A549 (cell line): Measurements from ENCODE around the gene SLC25A36. TPM values are rescaled to one million over a fixed set of nuclear protein-coding genes. Genes with fewer than 3 reads are reported as not detected.

ENCODE experiments used
- ATAC-seq, 2 experiments: fragments of 200-7000 bp in 1 of 2; fragments of >200 bp in 1 of 2; cut with Nextera tagmentation in 1 of 2; cut with Tn5 transposase in 1 of 2; 3 replicates each; pipeline versions ENCODE4 v1.8.0 to v1.9.1; 2018 to 2020; ENCODE audit warnings: mild to moderate bottlenecking in 1 of 2, moderate library complexity in 1 of 2
- CTCF ChIA-PET: fragments of 300-600 bp; sonication (Branson Sonifier 250); formaldehyde crosslinking; extraction: SDS; loops from one replicate; lab custom pipeline; 2021; ENCODE audit warnings: antibody characterized with exemption, inconsistent platforms; lab: Yijun Ruan, JAX
- POLR2A ChIA-PET: fragments of 350-600 bp; formaldehyde crosslinking; extraction: SDS; loops from one replicate; lab custom pipeline; 2021; ENCODE audit warnings: antibody characterized with exemption, inconsistent platforms; lab: Yijun Ruan, JAX
- DNase-seq, 2 experiments: peaks; one replicate each; pipeline versions ENCODE4 v3.0.0 to v3.0.0-alpha.2; 2011 to 2016; ENCODE audit warnings: low read depth in 1 of 2, low spot score in 1 of 2
- FAIRE-seq: peaks from 2 replicates; lab custom pipeline; 2011; peaks lifted over from hg19 to GRCh38; lab: Jason Lieb, UNC
- H3K27ac ChIP-seq, 2 experiments: fragments of >200 bp; sonication (Bioruptor Twin); formaldehyde crosslinking; 3 replicates each; pipeline ENCODE4 v1.5.1; 2016 to 2017
- H3K4me1 ChIP-seq: fragments of >200 bp; sonication (Bioruptor Twin); formaldehyde crosslinking; 3 replicates; pipeline ENCODE4 v1.6.1; 2016
- H3K4me2 ChIP-seq: fragments of >200 bp; sonication (Bioruptor Twin); formaldehyde crosslinking; 3 replicates; pipeline ENCODE4 v1.6.1; 2016
- H3K4me3 ChIP-seq: fragments of >200 bp; sonication (Bioruptor Twin); formaldehyde crosslinking; 3 replicates; pipeline ENCODE4 v1.5.1; 2016
- H3K9me3 ChIP-seq: fragments of >200 bp; sonication (Bioruptor Twin); formaldehyde crosslinking; 3 replicates; pipeline ENCODE4 v1.6.1; 2016
- CBX2 ChIP-seq: fragments of 200-600 bp; sonication (generic); IDR thresholded peaks from 2 replicates; pipeline ENCODE4 v1.6.1; 2016; ENCODE audit warnings: low read depth, mild to moderate bottlenecking, borderline replicate concordance
- CEBPB ChIP-seq, 2 experiments: fragments of >200 bp in 1 of 2; sonication (Bioruptor Twin) in 1 of 2; formaldehyde crosslinking in 1 of 2; IDR thresholded peaks; 2 replicates each; pipeline ENCODE4 v1.6.1; 2012 to 2016
- E2F6 ChIP-seq: IDR thresholded peaks from 2 replicates; pipeline ENCODE4 v1.6.1; 2012; ENCODE audit warnings: low read depth, borderline replicate concordance
- FOXS1 ChIP-seq: fragments of 250-450 bp; sonication (Bioruptor Pico); IDR thresholded peaks from 2 replicates; pipeline ENCODE4 v1.5.0; 2020; ENCODE audit warnings: mild to moderate bottlenecking, moderate library complexity
- HDAC2 ChIP-seq: fragments of 200-600 bp; sonication (generic); IDR thresholded peaks from 2 replicates; pipeline ENCODE4 v1.6.1; 2016
- HOXB13 ChIP-seq: fragments of 250-450 bp; sonication (Bioruptor Pico); IDR thresholded peaks from 2 replicates; pipeline ENCODE4 v1.5.0; 2020; ENCODE audit warnings: low read depth, mild to moderate bottlenecking, moderate library complexity
- KDM1A ChIP-seq: fragments of 200-600 bp; sonication (generic); IDR thresholded peaks from 2 replicates; pipeline ENCODE4 v1.6.1; 2016; ENCODE audit warnings: low read depth, mild to moderate bottlenecking
- MAFK ChIP-seq: fragments of 450-650 bp; IDR thresholded peaks from 2 replicates; pipeline ENCODE4 v1.6.1; 2014; ENCODE audit not compliant: partially characterized antibody
- MYC ChIP-seq: IDR thresholded peaks from 2 replicates; pipeline ENCODE4 v1.6.1; 2012; ENCODE audit warnings: mild to moderate bottlenecking, inconsistent platforms, low read length, improper control_type of control experiment, borderline replicate concordance
- NFE2L2 ChIP-seq: fragments of 150-350 bp; conservative IDR thresholded peaks from 2 replicates; pipeline ENCODE4 v1.6.1; 2014; ENCODE audit warnings: low read length
- NPAS2 ChIP-seq: fragments of 250-450 bp; sonication (Bioruptor Pico); IDR thresholded peaks from 2 replicates; pipeline ENCODE4 v1.8.0; 2022; ENCODE audit warnings: mild to moderate bottlenecking, moderate library complexity, borderline replicate concordance
- NR3C1 ChIP-seq: fragments of >200 bp; sonication (Bioruptor Twin); formaldehyde crosslinking; IDR thresholded peaks from 3 replicates; pipeline ENCODE4 v1.6.1; 2017
- PBX3 ChIP-seq: IDR thresholded peaks from 2 replicates; pipeline ENCODE4 v1.6.1; 2012
- PHF8 ChIP-seq: fragments of 200-600 bp; sonication (generic); IDR thresholded peaks from 2 replicates; pipeline ENCODE4 v1.6.1; 2016; ENCODE audit warnings: low read depth, mild to moderate bottlenecking, antibody characterized with exemption, moderate library complexity, borderline replicate concordance
- REST ChIP-seq: fragments of 200-600 bp; sonication (generic); IDR thresholded peaks from 2 replicates; pipeline ENCODE4 v1.6.1; 2016; ENCODE audit warnings: antibody characterized with exemption, mild to moderate bottlenecking, moderate library complexity
- RFX5 ChIP-seq: fragments of 450-650 bp; IDR thresholded peaks from 2 replicates; pipeline ENCODE4 v1.7.1; 2014; ENCODE audit warnings: antibody characterized with exemption, mild to moderate bottlenecking, moderate library complexity
- RNF2 ChIP-seq: fragments of 200-600 bp; sonication (generic); IDR thresholded peaks from 2 replicates; pipeline ENCODE4 v1.6.1; 2016; ENCODE audit warnings: low read depth, mild to moderate bottlenecking, antibody characterized with exemption, moderate library complexity, borderline replicate concordance
- TFCP2L1 ChIP-seq: fragments of 250-450 bp; sonication (Bioruptor Pico); IDR thresholded peaks from 2 replicates; pipeline ENCODE4 v1.5.0; 2021; ENCODE audit warnings: mild to moderate bottlenecking
- TP53 ChIP-seq: fragments of 250-450 bp; sonication (Bioruptor Pico); IDR thresholded peaks from 2 replicates; pipeline ENCODE4 v1.5.0; 2021; ENCODE audit warnings: mild to moderate bottlenecking, moderate library complexity
- ZFP36 ChIP-seq: fragments of 450-650 bp; IDR thresholded peaks from 2 replicates; pipeline ENCODE4 v1.6.1; 2014; ENCODE audit warnings: borderline replicate concordance; ENCODE audit not compliant: partially characterized antibody
- ZNF302 ChIP-seq: fragments of 250-450 bp; sonication (Bioruptor Pico); IDR thresholded peaks from 2 replicates; pipeline ENCODE4 v1.9.0; 2021; ENCODE audit warnings: inconsistent platforms, mild to moderate bottlenecking, moderate library complexity
- WGBS: methylation state at CpG from one replicate; pipeline ENCODE4 v1.1.6; 2017; ENCODE audit errors: missing lambda C conversion rate; 5-methylcytosine and 5-hydroxymethylcytosine counted together
- polyA plus RNA-seq, 4 experiments: library from polyadenylated mRNA; depleted of rRNA in 3 of 4; stranded (reverse); fragments of >200 nt; fragmentation: RNase III in 1 of 4; extraction: RNeasy Plus Mini Kit Qiagen cat#74134 plus additional on column Dnase treatment in 1 of 4; gene quantifications; 2 replicates in 3 of 4; 3 replicates in 1 of 4; pipeline ENCODE4 v1.2.3, GENCODE V29; 2011 to 2017

Gene SLC25A36
- polyA plus RNA-seq, 2 of the 4 experiments (the other 2 are of a cell fraction) = 18.2 to 75.0 TPM

- DNase-seq (no peak), ATAC-seq (no peak), FAIRE-seq (no peak)
- H3K4me1 ChIP-seq = no peaks in the 10 kb centered on the region
- no peak for TF ChIP-seq MYC
- TF ChIP-seq KDM1A = no peak
- TF ChIP-seq RNF2 = no peak
- no peak for TF ChIP-seq NR3C1
- TF ChIP-seq NFE2L2 = no peak
- no peak for TF ChIP-seq TFCP2L1 (CRISPR knock-in tag)
- no peak for TF ChIP-seq CEBPB (IDR thresholded peaks at IDR 0.05)
- TF ChIP-seq HDAC2 = no peak
- no peak for TF ChIP-seq ZNF302 (CRISPR knock-in tag)
- no peak for TF ChIP-seq FOXS1 (CRISPR knock-in tag)
- no peak for TF ChIP-seq REST
- no peak for TF ChIP-seq PHF8
- TF ChIP-seq CBX2 = no peak
- no peak for TF ChIP-seq MAFK
- no peak for TF ChIP-seq NPAS2
- TF ChIP-seq RFX5 = no peak
- no peak for TF ChIP-seq E2F6
- no peak overlapping the region for H3K27ac ChIP-seq
- POLR2A ChIA-PET = no interaction called here
- H3K9me3 ChIP-seq = no peaks in the 10 kb centered on the region; the same call in 2 of the 3 replicates
- H3K4me3 ChIP-seq = no peak overlapping the region
- no peak overlapping the region for H3K4me2 ChIP-seq
- CTCF ChIA-PET = interaction anchor here (1.2 kb wide), 2 partner anchors 9 to 33 kb away, joined by 3 to 5 read pairs; no protein-coding TSS in a partner anchor
These were observed 9.8 kb upstream of the SLC25A36 start for GRCh38 chr3:140931801-140932200.

GRCh38 chr3:140933109-140933508 is 8.5 kb upstream of the SLC25A36 start:
- Histone ChIP-seq H3K4me1 (no peaks in the 10 kb centered on the region), H3K9me3 (no peaks in the 10 kb centered on the region; the same call in 2 of the 3 replicates), H3K27ac (no peak overlapping the region), H3K4me3 (no peak overlapping the region)
- FAIRE-seq = no peak
- CTCF ChIA-PET = interaction anchor here (1.0 to 1.4 kb wide), 3 partner anchors 10 to 66 kb away, joined by 3 to 5 read pairs (median 4); no protein-coding TSS in a partner anchor
- 12% methylated on average over 7 of the region's 7 CpGs for whole genome bisulfite sequencing
- DNase-seq = no peak
- ATAC-seq = no peak
- POLR2A ChIA-PET = interaction anchor here (1.3 kb wide), 1 partner anchor 9 kb away, joined by 3 read pairs; no protein-coding TSS in a partner anchor
- TF ChIP-seq HOXB13 (CRISPR knock-in tag) (no peak), CBX2 (no peak), ZFP36 (no peak), TP53 (CRISPR knock-in tag) (no peak), PBX3 (no peak)
- TF ChIP-seq, all 56 proteins: peak for 0
- H3K4me2 ChIP-seq = no peak overlapping the region
